Fibroblast of mammary gland (primary cell): ENCODE results near the gene CYP4F22.
"Not testable (repeated sequence)": the region's sequence is repeated elsewhere in the genome, so short reads cannot be mapped to it uniquely, and the experiment has no call there.

Experiments
- DNase-seq: peaks from one replicate; pipeline ENCODE4 v3.0.0-alpha.2; 2010; ENCODE audit warnings: low read depth
- H3K4me3 ChIP-seq: 2 replicates; pipeline ENCODE4 v1.5.1; 2011; ENCODE audit warnings: low read depth, mild to moderate bottlenecking, low read length, moderate library complexity; ENCODE audit not compliant: control insufficient read depth
- CTCF ChIP-seq: conservative IDR thresholded peaks from 2 replicates; pipeline ENCODE4 v1.5.1; 2011; ENCODE audit warnings: low read depth, low read length, inconsistent platforms; ENCODE audit not compliant: control insufficient read depth, insufficient read depth

The CYP4F22 gene

DNA sequence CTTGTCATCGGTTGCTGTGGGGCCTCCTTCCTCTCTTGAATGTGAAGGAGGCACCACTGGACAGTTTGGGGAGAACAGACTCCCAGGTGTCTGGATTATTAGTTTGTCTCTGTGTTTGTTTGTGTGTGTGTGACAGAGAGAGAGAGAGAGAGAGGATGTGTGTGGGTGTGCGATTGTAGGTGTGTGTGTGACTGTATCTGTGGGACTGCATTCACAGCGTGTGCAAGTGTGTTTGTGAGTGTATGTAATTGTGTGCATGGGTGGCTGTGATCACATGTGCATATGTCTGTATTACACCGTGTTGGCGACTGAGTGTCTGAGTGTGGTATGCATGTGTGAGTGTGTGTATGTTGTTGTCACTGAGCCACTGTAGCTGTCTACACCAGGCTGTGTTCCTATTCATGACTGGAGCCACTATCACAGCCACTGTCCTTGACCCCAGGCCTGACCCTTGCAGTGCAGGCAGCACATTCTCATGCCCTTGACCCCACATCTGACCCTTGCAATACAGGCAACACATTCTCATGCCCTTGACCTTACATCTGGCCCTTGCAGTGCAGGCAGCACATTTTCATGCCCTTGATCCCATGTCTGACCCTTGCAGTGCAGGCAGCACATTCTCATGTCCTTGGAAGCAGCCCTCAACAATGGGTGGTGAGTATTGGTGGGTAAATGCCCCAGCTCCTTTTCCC is 81.6 kb downstream of the CYP4F22 start:
- no peak for TF ChIP-seq CTCF
- no peak overlapping the region for H3K4me3 ChIP-seq
- DNase-seq, result no peak

- no peak overlapping the region for H3K4me3 ChIP-seq
- no peak for DNase-seq
- TF ChIP-seq CTCF, result no peak
These were observed 83.5 kb downstream of the CYP4F22 start for GRCh38 chr19:15591796-15592195.

GRCh38 chr19:15592506-15592905 is 84.2 kb downstream of the CYP4F22 start:
- not testable (repeated sequence) for H3K4me3 ChIP-seq, DNase-seq

- DNase-seq, H3K4me3 ChIP-seq: not testable (repeated sequence)
These were observed 85.4 kb downstream of the CYP4F22 start for GRCh38 chr19:15593766-15594165.

DNA sequence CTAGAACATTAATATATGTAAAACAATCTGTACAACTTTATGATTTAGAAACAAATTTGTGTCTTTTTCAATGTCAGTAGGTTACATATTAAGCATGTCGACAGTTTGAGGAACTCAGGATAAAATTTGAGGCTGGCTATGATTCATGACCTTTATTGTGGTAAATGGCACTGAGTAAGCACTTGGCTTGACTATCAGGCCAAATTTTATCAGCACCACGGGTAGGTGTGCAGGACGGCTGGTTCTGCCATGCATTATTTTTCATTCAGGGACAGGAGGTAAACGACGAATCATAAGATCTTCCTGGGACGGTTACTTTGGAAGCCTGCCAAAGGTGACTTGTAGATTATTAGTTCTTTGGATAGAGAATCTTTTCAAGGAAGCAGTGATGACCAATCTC is 86.7 kb downstream of the CYP4F22 start:
- peak; percentile 0 for DNase-seq
- H3K4me3 ChIP-seq, result no peak overlapping the region
- TF ChIP-seq CTCF, result no peak
